HG03108 (cell line): Measurements from ENCODE around the gene NPEPL1.
"Not testable (repeated sequence)": the region's sequence is repeated elsewhere in the genome, so short reads cannot be mapped to it uniquely, and the experiment has no call there.

ENCODE experiments used
- ATAC-seq: cut with Tn5 transposase; IDR thresholded peaks from one replicate; pipeline ENCODE4 v1.9.1; 2021; ENCODE audit warnings: moderate library complexity; ENCODE audit not compliant: unreplicated experiment

Gene NPEPL1

GRCh38 chr20:58692579-58693225, at the start of gene NPEPL1:
Gene NPEPL1, plus strand, starts transcription at chr20:58692800. Its CDS starts 101 bp downstream, at chr20:58692901.
- peak; percentile 91 for ATAC-seq

- ATAC-seq = not testable (repeated sequence)
These were observed 49.7 kb upstream of the NPEPL1 start for GRCh38 chr20:58642896-58643295.

- ATAC-seq = no peak
These were observed 47.1 kb upstream of the NPEPL1 start for GRCh38 chr20:58645412-58645968.

GRCh38 chr20:58646257-58646656, 46.3 kb upstream of the NPEPL1 start:
- ATAC-seq = no peak

- no peak for ATAC-seq
These were observed 45.9 kb upstream of the NPEPL1 start for GRCh38 chr20:58646703-58647102.

GRCh38 chr20:58647162-58647795, 45.3 kb upstream of the NPEPL1 start:
- ATAC-seq = no peak

GRCh38 chr20:58647796-58648501, 44.7 kb upstream of the NPEPL1 start:
- no peak for ATAC-seq

- not testable (repeated sequence) for ATAC-seq
These were observed 44.1 kb upstream of the NPEPL1 start for GRCh38 chr20:58648502-58648825.

- no peak for ATAC-seq
These were observed 43.1 kb upstream of the NPEPL1 start for GRCh38 chr20:58649288-58650180.

GRCh38 chr20:58650181-58650775, 42.3 kb upstream of the NPEPL1 start:
- no peak for ATAC-seq

GRCh38 chr20:58650776-58651558, 41.6 kb upstream of the NPEPL1 start, which contains the start of gene STX16:
Gene STX16, plus strand, starts transcription at chr20:58651283. Its CDS starts 724 bp downstream, at chr20:58652007.
- peak; percentile 64 for ATAC-seq

- ATAC-seq = no peak
These were observed 41.0 kb upstream of the NPEPL1 start for GRCh38 chr20:58651559-58651945.

GRCh38 chr20:58651946-58652605, 40.5 kb upstream of the NPEPL1 start:
- ATAC-seq = peak; percentile 29

- peak; percentile 6 for ATAC-seq
These were observed 39.9 kb upstream of the NPEPL1 start for GRCh38 chr20:58652606-58653294.

- no peak for ATAC-seq
These were observed 38.3 kb upstream of the NPEPL1 start for GRCh38 chr20:58654337-58654736.

GRCh38 chr20:58655328-58656107, 37.1 kb upstream of the NPEPL1 start:
- no peak for ATAC-seq

- no peak for ATAC-seq
These were observed 35.8 kb upstream of the NPEPL1 start for GRCh38 chr20:58656831-58657230.

- no peak for ATAC-seq
These were observed 35.3 kb upstream of the NPEPL1 start for GRCh38 chr20:58657262-58657661.
